ENCODE data around the gene GALR3. TPM values are rescaled to one million over a fixed set of nuclear protein-coding genes. Genes with fewer than 3 reads are reported as not detected.
"Not testable (repeated sequence)": the region's sequence is repeated elsewhere in the genome, so short reads cannot be mapped to it uniquely, and the experiment has no call there.

GALR3 gene
- total RNA-seq, 1 experiment from 2014 or later, result not detected

DNA sequence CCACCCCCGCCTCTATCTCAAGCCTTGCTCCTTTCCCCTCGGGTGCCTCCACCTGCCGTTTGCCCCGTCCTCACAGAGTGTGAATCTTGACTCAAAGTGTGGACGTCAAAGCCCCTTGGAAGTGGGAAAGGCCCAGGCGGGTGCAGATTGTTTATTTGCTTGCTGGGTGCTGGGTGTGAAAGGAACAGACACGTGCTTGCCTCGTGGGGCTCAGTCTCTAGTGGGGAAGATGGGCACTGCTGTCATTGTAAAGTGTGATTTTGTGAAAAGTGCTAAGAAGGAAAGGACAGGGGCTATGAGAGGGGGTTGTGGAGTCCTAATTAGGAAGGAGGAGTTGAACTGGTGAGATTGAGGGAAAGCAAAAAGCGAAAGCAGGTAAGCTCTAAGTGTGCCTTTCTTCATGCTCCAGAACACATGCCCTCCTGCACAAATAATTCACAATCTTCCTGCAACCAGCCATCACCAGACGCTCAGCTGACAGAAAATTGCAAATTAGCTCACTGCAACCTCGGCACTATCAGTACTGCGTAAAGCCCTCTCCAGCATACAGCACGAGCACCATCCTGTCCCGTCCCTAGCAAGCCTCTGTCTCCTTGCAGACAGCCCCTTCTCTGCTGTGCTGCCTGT, 25.2 kb upstream of the GALR3 start:
- intact Hi-C loops (cut with micrococcal nuclease; ENCODE audit: unreplicated experiment), result no loop called here
- H3K27ac ChIP-seq (ENCODE audit: low read length), result no peak overlapping the region
- H3K9me3 ChIP-seq (ENCODE audit: control insufficient read depth, insufficient read depth, low read depth, low read length), result no peaks in the 10 kb centered on the region
- H3K4me3 ChIP-seq (ENCODE audit: low read depth in 2 of 2, low read length in 2 of 2), result no peak overlapping the region
- CTCF ChIA-PET, result no interaction called here
- BruUV-seq (replicated peaks), result no TSS peak
- DNase-seq (ENCODE audit: low read depth, low spot score) (no peak), ATAC-seq (no peak)
- H3K4me1 ChIP-seq (ENCODE audit: control insufficient read depth, insufficient read depth, low read length), result peaks cover 1% of the 10 kb centered on the region; the same call in 1 of the 2 replicates
- H3K27me3 ChIP-seq (ENCODE audit: control insufficient read depth, insufficient read depth, low read length), result no peaks in the 10 kb centered on the region
- in situ Hi-C loops (cut with HindIII; ENCODE audit: low pct_unique_long_range_greater_than_20kb, low sequenced_read_pairs), result no loop called here
- H3K36me3 ChIP-seq (ENCODE audit: control insufficient read depth, insufficient read depth, low read length), result no peaks in the 10 kb centered on the region
- TF ChIP-seq, protein P1, sequence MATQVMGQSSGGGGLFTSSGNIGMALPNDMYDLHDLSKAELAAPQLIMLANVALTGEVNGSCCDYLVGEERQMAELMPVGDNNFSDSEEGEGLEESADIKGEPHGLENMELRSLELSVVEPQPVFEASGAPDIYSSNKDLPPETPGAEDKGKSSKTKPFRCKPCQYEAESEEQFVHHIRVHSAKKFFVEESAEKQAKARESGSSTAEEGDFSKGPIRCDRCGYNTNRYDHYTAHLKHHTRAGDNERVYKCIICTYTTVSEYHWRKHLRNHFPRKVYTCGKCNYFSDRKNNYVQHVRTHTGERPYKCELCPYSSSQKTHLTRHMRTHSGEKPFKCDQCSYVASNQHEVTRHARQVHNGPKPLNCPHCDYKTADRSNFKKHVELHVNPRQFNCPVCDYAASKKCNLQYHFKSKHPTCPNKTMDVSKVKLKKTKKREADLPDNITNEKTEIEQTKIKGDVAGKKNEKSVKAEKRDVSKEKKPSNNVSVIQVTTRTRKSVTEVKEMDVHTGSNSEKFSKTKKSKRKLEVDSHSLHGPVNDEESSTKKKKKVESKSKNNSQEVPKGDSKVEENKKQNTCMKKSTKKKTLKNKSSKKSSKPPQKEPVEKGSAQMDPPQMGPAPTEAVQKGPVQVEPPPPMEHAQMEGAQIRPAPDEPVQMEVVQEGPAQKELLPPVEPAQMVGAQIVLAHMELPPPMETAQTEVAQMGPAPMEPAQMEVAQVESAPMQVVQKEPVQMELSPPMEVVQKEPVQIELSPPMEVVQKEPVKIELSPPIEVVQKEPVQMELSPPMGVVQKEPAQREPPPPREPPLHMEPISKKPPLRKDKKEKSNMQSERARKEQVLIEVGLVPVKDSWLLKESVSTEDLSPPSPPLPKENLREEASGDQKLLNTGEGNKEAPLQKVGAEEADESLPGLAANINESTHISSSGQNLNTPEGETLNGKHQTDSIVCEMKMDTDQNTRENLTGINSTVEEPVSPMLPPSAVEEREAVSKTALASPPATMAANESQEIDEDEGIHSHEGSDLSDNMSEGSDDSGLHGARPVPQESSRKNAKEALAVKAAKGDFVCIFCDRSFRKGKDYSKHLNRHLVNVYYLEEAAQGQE (IDR thresholded peaks at IDR 0.05; ENCODE audit: insufficient read depth in 1 of 2, low read depth in 2 of 2, low read length in 1 of 2), result no peak
- TF ChIP-seq POLR2AphosphoS5 (IDR thresholded peaks at IDR 0.05; ENCODE audit: low read depth, low read length) (no peak), SIN3A (IDR thresholded peaks at IDR 0.05; ENCODE audit: borderline replicate concordance, insufficient read depth, low read depth, low read length) (no peak), TCF7L2 (IDR thresholded peaks at IDR 0.05; ENCODE audit: low read depth, low read length) (no peak)
- TF ChIP-seq, protein P2, sequence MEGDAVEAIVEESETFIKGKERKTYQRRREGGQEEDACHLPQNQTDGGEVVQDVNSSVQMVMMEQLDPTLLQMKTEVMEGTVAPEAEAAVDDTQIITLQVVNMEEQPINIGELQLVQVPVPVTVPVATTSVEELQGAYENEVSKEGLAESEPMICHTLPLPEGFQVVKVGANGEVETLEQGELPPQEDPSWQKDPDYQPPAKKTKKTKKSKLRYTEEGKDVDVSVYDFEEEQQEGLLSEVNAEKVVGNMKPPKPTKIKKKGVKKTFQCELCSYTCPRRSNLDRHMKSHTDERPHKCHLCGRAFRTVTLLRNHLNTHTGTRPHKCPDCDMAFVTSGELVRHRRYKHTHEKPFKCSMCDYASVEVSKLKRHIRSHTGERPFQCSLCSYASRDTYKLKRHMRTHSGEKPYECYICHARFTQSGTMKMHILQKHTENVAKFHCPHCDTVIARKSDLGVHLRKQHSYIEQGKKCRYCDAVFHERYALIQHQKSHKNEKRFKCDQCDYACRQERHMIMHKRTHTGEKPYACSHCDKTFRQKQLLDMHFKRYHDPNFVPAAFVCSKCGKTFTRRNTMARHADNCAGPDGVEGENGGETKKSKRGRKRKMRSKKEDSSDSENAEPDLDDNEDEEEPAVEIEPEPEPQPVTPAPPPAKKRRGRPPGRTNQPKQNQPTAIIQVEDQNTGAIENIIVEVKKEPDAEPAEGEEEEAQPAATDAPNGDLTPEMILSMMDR (IDR thresholded peaks at IDR 0.05), result no peak
- POLR2A ChIA-PET, result no interaction called here

GRCh38 chr22:37799979-37800378, 23.2 kb upstream of the GALR3 start:
- H3K9me3 ChIP-seq (ENCODE audit: control insufficient read depth, insufficient read depth, low read depth, low read length); H3K27ac ChIP-seq (ENCODE audit: low read length); BruUV-seq (replicated peaks); POLR2A ChIA-PET; in situ Hi-C loops (cut with HindIII; ENCODE audit: low pct_unique_long_range_greater_than_20kb, low sequenced_read_pairs); intact Hi-C loops (cut with micrococcal nuclease; ENCODE audit: unreplicated experiment); DNase-seq (ENCODE audit: low read depth, low spot score); ATAC-seq; H3K27me3 ChIP-seq (ENCODE audit: control insufficient read depth, insufficient read depth, low read length); H3K36me3 ChIP-seq (ENCODE audit: control insufficient read depth, insufficient read depth, low read length); H3K4me3 ChIP-seq (ENCODE audit: low read depth in 2 of 2, low read length in 2 of 2): not testable (repeated sequence)
- H3K4me1 ChIP-seq (ENCODE audit: control insufficient read depth, insufficient read depth, low read length), result peaks cover 11% of the 10 kb centered on the region
- CTCF ChIA-PET, result interaction anchor here (0.6 kb wide), 1 partner anchor 600 kb away, joined by 11 read pairs; no protein-coding TSS in a partner anchor

- no peak for DNase-seq (ENCODE audit: low read depth, low spot score)
- peaks cover 11% of the 10 kb centered on the region for H3K4me1 ChIP-seq (ENCODE audit: control insufficient read depth, insufficient read depth, low read length)
- H3K4me3 ChIP-seq (ENCODE audit: low read depth in 2 of 2, low read length in 2 of 2), result peak overlapping the region; percentile 55 to 75
- BruUV-seq (replicated peaks), result no TSS peak
- TF ChIP-seq TCF7L2 (IDR thresholded peaks at IDR 0.05; ENCODE audit: low read depth, low read length), result no peak
- ChIA-PET POLR2A (no interaction called here), CTCF (no interaction called here)
- H3K27ac ChIP-seq (ENCODE audit: low read length), result peak overlapping the region; percentile 7; the same call in 1 of the 2 replicates
- in situ Hi-C loops (cut with HindIII; ENCODE audit: low pct_unique_long_range_greater_than_20kb, low sequenced_read_pairs), result no loop called here
- intact Hi-C loops (cut with micrococcal nuclease; ENCODE audit: unreplicated experiment), result no loop called here
- no peaks in the 10 kb centered on the region; the same call in 1 of the 2 replicates for H3K36me3 ChIP-seq (ENCODE audit: control insufficient read depth, insufficient read depth, low read length)
- no peak for ATAC-seq
- no peaks in the 10 kb centered on the region for H3K27me3 ChIP-seq (ENCODE audit: control insufficient read depth, insufficient read depth, low read length)
- no peaks in the 10 kb centered on the region for H3K9me3 ChIP-seq (ENCODE audit: control insufficient read depth, insufficient read depth, low read depth, low read length)
These were observed 21.3 kb upstream of the GALR3 start for GRCh38 chr22:37801946-37802309.

All from Panc1 (cell line).